HTERT RPE-1 (cell line): ENCODE results near the gene CMYA5.

Source experiments
- in situ Hi-C: fragments of 300-500 bp; cut with MboI; formaldehyde crosslinking; loops from 4 replicates; pipeline ENCODE4 v1.14.3; 2020; ENCODE audit warnings: low sequenced_read_pairs

CMYA5 gene

DNA sequence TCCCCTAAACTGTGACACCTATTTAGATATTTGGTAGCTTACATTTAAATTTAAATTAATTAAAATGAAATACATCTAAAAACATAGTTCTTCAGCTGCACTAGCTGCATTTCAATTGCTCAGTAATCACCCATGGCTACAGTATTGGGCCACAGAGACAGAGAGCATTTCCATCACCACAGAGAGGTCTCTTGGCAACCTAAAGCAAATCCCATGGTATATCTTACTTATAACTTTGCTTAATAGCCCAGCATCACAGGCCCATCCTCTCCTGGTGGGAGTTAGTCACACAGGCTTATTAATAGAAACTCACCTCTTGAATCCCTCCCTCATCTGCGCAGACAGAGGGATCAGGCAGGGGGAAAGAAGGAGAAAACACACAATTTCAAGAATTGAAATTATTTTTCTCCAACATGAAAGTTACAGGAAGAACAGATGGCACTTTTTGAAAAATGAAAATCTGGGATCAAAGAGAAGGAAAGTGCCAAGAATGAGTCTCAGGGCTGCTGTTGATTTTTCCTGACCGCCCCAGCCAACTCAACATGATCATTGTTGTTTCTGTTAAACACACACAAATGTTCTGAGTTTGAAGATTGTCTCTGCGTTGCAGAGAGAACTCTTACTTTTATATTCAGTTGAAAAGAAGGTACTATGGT, 144.6 kb downstream of the CMYA5 start:
- in situ Hi-C loops = no loop called here

DNA sequence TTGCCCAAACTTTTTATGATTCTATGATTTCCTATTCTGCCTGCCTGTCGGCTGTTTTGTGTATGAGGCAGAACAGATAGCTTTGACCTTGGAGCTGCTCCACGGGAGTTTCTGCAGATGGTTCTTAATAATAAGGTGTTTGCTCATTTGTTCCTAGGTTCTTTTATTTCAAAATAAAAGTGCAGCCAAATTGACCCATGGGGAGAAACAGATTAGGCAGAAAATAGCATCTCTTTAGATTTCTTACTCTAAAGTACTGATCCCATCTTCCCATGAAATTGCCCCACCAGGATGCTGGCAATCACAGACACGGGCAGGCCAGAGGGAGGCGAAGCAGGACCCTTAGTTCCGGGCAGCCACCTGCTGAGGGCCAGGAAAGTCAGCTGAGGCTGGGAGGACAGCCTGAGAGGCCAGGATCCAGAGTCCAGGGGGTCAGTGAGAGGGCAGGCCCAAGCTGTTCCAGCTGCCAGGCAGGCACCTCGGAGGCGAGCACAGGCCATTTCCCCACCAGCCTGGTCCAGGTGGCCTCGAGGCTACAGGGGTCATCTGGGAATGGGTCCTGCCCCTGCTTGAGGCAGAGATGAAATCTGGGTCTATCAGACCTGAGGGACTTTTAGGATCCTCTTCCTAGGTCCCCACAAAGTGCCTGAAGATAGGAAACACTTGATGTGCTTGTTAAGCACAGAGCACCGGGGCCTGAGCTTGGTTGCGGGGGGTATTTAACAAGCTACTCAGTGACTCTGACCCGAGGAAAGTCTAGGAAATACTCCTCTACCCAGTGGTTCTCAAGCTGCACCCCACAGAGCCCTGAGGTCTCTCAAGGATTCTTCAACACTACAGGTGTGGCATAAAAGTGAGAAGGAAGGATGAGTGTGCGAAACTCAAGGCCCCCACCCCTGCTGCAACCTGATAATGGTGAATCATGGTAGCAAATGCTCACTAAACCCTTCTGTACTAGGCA, 145.4 kb downstream of the CMYA5 start:
- in situ Hi-C loops = no loop called here

DNA sequence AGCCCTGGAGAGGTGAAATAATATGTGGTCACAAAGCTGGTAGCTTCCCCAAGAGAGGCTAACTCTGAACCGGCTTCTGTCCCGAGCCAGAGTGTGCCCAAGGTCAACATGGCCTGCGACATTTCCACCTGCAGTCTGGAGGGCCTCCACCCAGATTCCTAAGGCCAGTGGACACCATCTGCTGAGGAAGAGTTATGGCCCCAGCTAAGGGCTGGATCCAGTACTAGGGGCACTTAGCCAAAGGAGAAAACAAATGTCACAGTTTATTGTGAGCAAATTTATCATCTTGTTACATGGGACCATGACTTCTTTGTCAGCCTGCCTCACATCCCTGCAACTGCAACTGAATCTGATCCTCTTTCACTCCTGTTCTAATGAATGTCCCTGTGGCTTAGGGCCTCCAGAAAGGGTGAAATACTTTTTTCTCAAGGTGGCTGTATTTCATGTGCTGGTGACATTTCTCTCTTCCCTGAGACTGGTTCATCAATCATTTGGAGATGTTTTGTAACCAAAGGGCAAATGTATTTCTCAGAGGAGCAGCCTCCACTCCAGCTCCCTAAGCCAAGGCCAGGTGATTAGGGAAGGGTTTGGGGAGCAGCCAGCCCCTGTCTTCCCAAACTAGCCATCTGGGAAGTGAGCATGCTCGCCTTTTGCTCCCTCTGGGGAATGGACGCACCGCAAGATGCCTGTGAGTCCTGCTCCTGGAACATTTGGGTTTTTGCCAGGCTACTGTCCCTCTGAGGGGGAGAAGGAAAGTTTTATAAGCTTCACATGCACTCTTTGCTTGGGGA, 148.3 kb downstream of the CMYA5 start:
- in situ Hi-C loops = no loop called here

DNA sequence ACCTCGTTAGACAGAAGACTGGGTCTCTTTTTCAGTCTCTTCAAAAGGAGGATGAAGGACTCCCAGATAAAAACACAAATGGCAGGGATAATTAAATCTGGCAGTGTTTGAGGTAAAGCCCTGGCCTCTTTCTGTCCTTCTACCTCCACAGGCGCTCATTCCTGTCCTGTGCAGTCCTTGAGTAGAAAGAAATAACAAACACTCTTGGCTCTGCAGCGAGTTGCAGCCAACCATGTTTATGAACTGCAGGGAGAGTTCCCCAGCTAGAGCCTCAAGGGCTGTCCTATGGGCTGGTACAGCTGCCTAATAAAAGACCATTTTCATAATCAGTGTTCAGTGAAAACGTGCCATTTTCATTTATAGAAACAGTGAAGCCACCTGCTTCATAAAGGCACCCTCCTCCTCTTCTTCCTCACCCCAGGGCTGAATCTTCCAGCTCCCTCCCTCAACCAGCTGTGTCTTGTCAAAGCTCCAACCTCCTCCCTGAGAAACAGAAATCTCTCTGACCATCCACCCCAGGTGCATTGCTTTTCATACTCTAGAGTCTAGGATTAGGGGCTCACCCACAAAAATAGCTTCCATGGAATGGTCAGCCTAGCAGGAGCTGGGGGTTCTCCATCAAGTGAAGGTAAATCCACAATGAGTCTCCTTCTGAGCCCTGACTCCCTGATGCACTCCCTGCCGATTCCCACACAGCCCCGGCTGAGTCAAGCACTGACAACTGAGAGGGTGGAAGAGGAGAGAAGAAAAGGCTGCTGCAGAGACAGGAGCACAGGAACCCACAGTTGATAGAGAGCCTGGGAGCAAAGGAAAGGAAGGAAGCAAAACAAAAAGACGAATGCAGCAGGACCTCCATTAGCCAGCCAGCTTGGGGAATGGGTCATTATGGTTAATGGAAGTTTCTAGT, 150.7 kb downstream of the CMYA5 start:
- in situ Hi-C loops = no loop called here

DNA sequence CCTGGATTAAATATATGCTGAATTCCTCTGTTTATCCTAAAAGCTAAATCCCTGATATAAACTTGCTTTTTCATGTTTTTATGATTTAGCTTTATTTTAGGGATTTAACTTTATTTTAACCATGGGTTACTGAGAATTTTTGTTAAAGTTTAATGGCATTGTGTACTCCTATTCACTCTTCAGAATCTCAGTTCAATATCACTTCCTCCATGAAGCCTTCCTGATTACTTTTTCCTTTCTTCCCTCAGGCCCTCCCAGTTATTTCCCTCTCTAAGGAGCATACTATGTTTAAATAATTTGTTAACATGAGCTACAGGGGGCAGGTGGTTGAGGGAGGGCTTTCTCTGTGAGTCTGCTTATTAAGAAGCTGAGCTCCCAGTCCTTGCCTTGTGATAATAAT, 151.5 kb downstream of the CMYA5 start:
- in situ Hi-C loops = no loop called here

DNA sequence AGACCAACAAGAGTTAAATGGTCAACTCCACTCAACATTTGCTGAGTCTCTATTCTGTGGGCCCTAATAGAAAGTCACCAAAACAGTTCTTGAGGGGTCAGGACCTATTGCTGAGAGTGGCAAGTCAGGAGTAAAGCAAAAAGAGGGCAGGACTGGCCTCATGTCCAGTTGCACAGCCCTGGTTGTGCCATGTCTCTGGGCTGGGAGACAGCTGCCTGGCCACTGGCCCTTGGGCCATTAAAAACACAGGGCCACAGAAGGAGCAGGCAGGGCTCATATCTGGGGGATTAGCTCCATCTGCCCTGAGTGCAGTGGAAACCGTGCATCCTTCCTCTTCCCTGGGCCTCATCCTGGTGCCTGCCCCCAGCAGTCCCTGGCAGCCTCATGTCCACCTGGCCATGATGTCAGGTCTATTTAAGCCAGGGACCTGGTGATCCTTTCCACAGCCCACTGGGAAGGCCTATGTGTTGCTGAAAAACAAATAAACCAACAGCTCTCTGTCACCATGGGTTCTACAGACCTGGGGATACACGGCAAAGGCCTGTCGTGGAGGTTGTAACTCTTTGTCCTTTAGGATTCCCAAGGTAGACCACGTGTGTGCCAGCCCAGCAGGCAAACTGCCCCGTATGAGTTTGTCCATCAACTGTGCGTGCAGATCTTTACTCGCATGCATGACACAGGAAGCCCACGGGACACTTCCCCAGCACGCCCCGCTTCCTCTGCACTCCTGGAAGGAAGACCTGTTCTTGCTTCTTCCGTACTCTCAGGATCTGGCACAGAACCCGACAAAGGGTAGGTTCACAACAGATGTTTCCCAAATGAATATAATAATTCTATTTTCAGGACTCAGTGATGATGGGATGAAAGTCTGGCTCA, 152.6 kb downstream of the CMYA5 start:
- in situ Hi-C loops = no loop called here

DNA sequence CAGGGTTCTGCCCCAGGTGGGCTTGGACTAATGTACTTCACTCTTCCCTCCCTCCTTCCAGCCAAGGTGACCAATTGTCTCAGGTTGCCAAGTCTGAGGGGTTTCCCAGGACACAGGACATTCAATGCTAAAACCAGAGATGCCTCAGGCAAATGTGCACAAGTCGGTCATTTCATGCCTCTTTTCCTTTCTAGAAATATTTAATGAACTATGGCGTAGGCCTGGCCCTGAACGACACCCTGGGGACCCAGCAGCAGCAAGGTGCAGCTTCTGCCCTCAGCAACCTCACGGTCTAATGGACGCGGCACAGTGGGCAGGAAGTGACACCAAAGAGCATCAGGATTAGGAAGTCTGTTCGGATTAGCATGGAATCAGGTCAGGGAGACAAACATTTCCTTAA, 153.4 kb downstream of the CMYA5 start:
- in situ Hi-C loops = no loop called here

DNA sequence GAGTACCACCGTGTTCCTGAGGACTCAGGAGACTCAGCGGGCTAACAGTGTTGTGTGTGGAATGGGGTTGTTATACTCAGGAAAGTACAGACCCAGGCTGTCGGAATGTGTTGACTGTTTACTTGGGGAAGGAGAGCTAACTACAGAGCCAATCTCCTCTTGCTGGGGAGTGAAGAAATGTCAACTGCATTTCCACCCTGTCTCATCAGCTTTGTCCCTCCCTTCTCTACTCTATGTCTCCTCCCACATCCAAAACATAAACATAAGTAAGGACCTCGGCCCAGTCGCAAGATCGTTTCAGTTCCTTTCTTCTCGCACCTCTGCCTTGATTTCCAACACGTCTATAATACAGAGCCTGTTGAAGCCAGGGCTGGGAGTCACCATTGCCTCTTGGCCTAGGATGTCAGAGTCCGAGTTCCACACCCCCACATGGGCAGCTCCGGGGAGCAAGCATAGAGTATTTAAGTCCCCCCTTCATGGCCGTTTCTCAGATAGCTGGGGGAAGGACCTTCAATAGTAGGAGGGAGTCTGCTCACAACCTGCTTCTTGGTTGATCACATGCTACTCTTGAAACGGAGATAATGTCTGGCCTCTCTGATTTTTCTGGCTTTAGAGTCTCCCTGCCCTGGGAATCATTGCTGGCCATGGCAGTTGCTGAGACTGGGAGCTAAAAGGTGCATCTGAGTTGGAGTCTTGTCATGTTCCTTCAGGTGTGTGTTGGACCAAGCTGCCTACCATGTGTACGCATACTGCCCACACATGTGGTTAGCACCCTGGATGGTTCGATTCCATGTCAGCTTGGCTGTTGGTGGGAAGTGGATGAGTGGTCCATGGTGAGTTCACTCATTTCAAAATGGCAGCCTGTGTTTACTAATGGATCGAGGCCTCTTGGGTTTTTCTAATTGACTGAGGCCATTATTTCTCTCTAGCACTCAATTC, 154.1 kb downstream of the CMYA5 start:
- in situ Hi-C loops = no loop called here

DNA sequence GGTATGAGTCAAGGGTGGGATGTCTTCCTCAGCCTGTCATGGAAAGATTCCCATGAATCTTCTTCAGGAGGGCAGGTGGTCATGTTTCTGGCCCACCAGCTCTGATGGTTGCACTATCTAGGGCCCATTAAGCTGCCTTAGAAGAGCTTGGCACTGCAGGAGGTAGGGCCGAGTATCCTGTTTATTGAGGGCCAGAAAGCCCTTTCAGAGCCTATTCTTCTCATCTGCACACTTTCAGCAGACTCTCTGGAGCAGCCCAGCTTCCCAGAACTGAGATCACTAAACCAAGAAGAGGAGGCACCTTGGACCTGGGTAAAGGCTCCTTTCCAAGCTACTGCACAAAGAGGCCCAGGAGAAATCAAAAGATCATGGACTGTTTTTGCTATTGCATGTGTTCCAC, 154.9 kb downstream of the CMYA5 start:
- in situ Hi-C loops = no loop called here

DNA sequence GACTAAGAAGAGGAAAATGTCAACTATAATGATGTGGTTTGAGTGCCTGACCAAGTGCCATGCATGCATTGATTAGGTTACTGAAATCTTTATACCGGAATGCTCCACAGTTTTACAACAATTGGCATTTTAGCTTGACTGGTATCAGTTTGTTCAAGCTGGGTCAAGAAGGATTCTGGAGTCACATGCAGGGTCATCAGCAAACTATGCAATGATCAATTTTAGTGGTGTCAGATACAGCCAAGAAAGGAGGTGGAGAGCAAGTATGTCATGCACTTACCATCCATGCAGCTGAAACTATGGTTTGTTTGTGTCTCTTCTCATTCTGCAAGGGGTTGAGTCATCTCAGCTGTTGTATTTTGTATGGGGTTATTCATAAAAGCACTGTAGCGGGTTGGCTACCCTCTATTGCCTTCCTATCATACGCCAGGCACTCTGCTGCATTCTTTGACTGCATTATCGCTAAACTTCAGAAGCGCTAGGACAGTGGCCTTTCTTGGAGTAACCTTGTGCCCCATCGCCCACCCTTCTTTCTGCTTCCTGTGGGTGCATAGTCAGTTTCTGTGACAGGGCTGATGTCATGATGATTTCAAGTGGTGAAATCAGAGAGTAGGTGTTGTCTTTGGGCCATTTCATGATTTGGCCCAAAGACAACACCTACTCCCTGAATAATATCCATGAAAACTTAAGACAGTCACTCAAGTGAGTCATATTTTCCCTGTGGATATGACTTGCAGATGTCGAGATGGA, 156.0 kb downstream of the CMYA5 start:
- in situ Hi-C loops = no loop called here

DNA sequence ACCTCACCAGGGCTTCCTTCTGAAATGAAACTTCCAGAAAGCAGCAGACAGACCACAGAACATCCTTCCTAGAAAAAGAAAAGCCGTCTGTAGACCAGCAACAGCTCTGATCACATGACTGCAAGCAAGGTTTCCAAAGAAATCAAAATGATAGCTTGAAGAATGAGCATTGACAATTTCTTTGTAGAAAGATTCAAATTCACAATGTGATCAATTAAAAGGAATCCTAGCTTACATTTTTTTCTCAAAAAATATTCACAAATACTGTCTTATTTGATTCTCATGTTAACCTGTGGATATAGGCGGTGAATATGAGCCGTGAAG, 156.5 kb downstream of the CMYA5 start:
- in situ Hi-C loops = no loop called here

DNA sequence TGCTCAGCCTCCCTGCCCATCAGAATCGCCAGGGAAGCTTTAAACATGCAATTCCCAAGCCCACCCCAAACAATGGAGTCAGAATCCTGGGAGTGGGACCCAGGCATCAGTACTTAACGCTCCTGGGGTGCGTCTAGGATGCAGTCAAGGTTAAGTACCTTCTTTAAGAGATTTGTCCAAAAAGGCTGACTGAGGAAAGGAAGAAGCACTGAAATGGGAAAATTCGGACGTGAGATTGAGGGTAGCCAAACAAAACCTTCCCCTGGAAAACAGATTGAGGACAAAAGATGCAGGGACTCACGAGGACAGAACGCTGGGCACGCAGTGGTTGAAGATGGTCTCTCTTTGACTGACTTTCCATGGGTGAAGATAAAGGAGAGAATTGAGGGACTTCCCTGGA, 157.9 kb downstream of the CMYA5 start:
- in situ Hi-C loops = no loop called here

DNA sequence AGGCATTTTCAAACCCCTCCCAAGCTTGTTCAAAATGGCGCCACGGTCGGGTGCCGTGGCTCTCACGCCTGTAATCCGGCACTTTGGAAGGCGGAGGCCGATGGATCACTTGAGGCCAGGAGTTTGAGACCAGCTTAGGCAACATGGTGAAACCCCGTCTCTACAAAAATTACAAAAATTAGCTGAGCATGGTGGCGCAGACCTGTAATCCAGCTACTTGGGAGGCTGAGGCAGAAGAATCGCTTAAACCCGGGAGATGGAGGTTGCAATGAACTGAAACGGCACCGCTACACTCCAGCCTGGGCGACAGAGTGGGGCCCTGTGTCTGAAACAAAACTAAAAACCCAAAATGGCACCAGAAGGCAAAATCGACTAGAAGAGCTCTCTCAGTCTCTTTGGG, 159.4 kb downstream of the CMYA5 start:
- in situ Hi-C loops = no loop called here
